Transverse colon (tissue), 4 donors: Measurements from ENCODE around the gene MPDZ. TPM values are rescaled to one million over a fixed set of nuclear protein-coding genes. Genes with fewer than 3 reads are reported as not detected.

Source experiments
- DNase-seq: peaks from one replicate; pipeline ENCODE4 v3.0.0-alpha.2; 2019
- H3K27ac ChIP-seq, 4 donors: fragments of 200-600 bp; sonication (generic); 2 replicates each; pipeline ENCODE4 v1.5.1; 2016 to 2018; ENCODE audit warnings: inconsistent platforms in 4 of 4
- H3K27me3 ChIP-seq: fragments of 200-600 bp; sonication (generic); 2 replicates; pipeline ENCODE4 v1.5.1; 2017; ENCODE audit warnings: inconsistent platforms
- H3K36me3 ChIP-seq, 4 donors: fragments of 200-600 bp; sonication (generic); 2 replicates each; pipeline ENCODE4 v1.5.1; 2017 to 2019; ENCODE audit warnings: inconsistent platforms in 4 of 4
- H3K4me1 ChIP-seq, 4 donors: fragments of 200-600 bp; sonication (generic); 2 replicates each; pipeline ENCODE4 v1.5.1; 2017 to 2020; ENCODE audit warnings: inconsistent platforms in 4 of 4
- H3K4me3 ChIP-seq, 4 donors: fragments of 200-600 bp; sonication (generic); 1 replicate in 1 of 4; 2 replicates in 3 of 4; pipeline versions ENCODE4 v1.5.1 to v1.6.1; 2017 to 2019; ENCODE audit warnings: inconsistent platforms in 4 of 4
- H3K9me3 ChIP-seq, 2 donors: fragments of 200-600 bp; sonication (generic); 2 replicates each; pipeline ENCODE4 v1.5.1; 2017 to 2019; ENCODE audit warnings: inconsistent platforms in 2 of 2
- CTCF ChIP-seq, 5 experiments: fragments of 200-600 bp in 3 of 5; fragments of 450-650 bp in 2 of 5; sonication (generic) in 3 of 5; IDR thresholded peaks; 1 replicate in 2 of 5; 2 replicates in 3 of 5; pipeline ENCODE4 v1.5.1; 2016 to 2017; ENCODE audit warnings: antibody characterized with exemption in 5 of 5, inconsistent platforms in 3 of 5, mild to moderate bottlenecking in 2 of 5, moderate library complexity in 1 of 5
- EP300 ChIP-seq: sonication (generic); formaldehyde crosslinking; IDR thresholded peaks from one replicate; pipeline ENCODE4 v1.6.1; 2017; ENCODE audit warnings: antibody characterized with exemption, low read depth
- POLR2A ChIP-seq: fragments of 450-650 bp; IDR thresholded peaks from one replicate; pipeline ENCODE4 v1.6.1; 2016; ENCODE audit warnings: antibody characterized with exemption, mild to moderate bottlenecking, moderate library complexity
- POLR2AphosphoS5 ChIP-seq, 3 donors: sonication (generic); formaldehyde crosslinking; IDR thresholded peaks; one replicate each; pipeline ENCODE4 v1.6.1; 2016; ENCODE audit warnings: antibody characterized with exemption in 3 of 3
- WGBS, 2 donors: methylation state at CpG; one replicate each; pipeline ENCODE4 v1.1.5; 2018; ENCODE audit warnings: low coverage in 1 of 2; 5-methylcytosine and 5-hydroxymethylcytosine counted together
- in situ Hi-C, 4 donors: fragments of 200-750 bp; cut with MboI; loops; one replicate each; pipeline versions ENCODE4 v1.15.0 to v1.15.1; 2017; ENCODE audit warnings: low sequenced_read_pairs in 3 of 4, low pct_ligation_motif_present in 1 of 4, low pct_unique_long_range_greater_than_20kb in 1 of 4
- intact Hi-C: fragments of 100-400 bp; cut with DNase I; formaldehyde crosslinking; loops from one replicate; pipeline ENCODE4 v1.15.1; 2023; ENCODE audit warnings: low total_unique reads
- total RNA-seq, 4 donors: library from RNA; depleted of rRNA; stranded (reverse); fragments of >200 nt; gene quantifications; one replicate each; pipeline ENCODE4 v1.1.0, GENCODE V29; 2016

Gene MPDZ
- total RNA-seq, 4 donors from 2014 or later, result 9.7 to 62.1 (median 14.5) TPM

DNA sequence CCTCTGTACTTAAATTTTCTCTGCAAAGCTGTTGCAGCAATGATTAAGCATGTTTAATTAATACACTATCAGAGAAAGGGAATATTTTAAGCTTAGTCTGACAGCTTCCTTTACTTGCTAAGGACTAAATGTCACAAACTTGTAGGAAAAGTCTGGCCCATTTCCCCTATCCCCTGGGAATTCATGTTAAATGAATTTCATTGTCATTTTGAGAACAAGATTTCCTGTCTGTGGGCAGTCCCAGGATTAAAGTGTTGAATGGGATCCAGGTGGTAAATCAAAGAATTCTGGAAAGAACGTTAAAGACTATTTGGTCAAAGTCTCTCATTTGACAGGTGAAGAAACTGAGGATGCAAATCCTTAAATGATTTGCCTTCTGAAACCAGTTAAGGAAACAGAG lies 214.8 kb downstream of the MPDZ start:
- H3K27me3 ChIP-seq, result no peaks in the 10 kb centered on the region
- H3K4me1 ChIP-seq, result no peaks in the 10 kb centered on the region
- no peaks in the 10 kb centered on the region for H3K36me3 ChIP-seq
- H3K4me3 ChIP-seq, result no peak overlapping the region
- in situ Hi-C loops (no loop called here), intact Hi-C loops (no loop called here)
- no peak overlapping the region for H3K27ac ChIP-seq
- TF ChIP-seq POLR2AphosphoS5 (IDR thresholded peaks at IDR 0.05) (no peak), CTCF (IDR thresholded peaks at IDR 0.05) (no peak), POLR2A (no peak), EP300 (no peak)
- WGBS, 2 donors, result 29 to 35% methylated on average over 1 of the region's 1 CpG
- no peak for DNase-seq
- no peaks in the 10 kb centered on the region for H3K9me3 ChIP-seq

GRCh38 chr9:13063880-13064459 lies 215.5 kb downstream of the MPDZ start:
- no peaks in the 10 kb centered on the region for H3K9me3 ChIP-seq
- in situ Hi-C loops (no loop called here), intact Hi-C loops (no loop called here)
- DNase-seq, result no peak
- TF ChIP-seq POLR2AphosphoS5 (IDR thresholded peaks at IDR 0.05) (no peak), EP300 (no peak), CTCF (IDR thresholded peaks at IDR 0.05) (no peak), POLR2A (no peak)
- H3K27me3 ChIP-seq, result no peaks in the 10 kb centered on the region
- no peak overlapping the region for H3K4me3 ChIP-seq
- no peaks in the 10 kb centered on the region for H3K36me3 ChIP-seq
- no peak overlapping the region for H3K27ac ChIP-seq
- no peaks in the 10 kb centered on the region for H3K4me1 ChIP-seq

DNA sequence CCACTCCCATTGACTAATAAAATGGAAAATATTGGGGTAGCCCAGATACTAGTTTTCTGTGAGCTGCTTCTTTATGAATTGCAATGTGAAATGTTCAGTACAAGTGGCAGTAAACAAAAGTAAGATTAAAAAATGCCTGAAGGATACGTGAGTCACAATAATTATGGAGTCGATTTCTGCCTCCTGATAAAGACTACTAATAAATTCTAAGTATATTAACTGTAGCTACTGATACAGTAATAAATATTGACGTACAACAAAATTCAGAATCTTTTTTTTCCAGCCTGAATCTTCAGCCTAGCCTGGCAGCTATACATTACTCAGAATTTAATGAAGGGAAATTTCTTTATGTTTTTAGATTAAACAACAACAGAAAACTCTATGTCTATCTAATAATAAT lies 218.1 kb downstream of the MPDZ start:
- no peak overlapping the region for H3K4me3 ChIP-seq
- no peaks in the 10 kb centered on the region for H3K27me3 ChIP-seq
- intact Hi-C loops, result no loop called here
- TF ChIP-seq POLR2A (no peak), POLR2AphosphoS5 (IDR thresholded peaks at IDR 0.05) (no peak), EP300 (no peak), CTCF (IDR thresholded peaks at IDR 0.05) (no peak)
- H3K9me3 ChIP-seq, result no peaks in the 10 kb centered on the region
- WGBS, 2 donors, result 74 to 83% methylated on average over 3 of the region's 3 CpGs
- H3K4me1 ChIP-seq, result no peaks in the 10 kb centered on the region
- H3K36me3 ChIP-seq, result no peaks in the 10 kb centered on the region
- DNase-seq, result no peak
- H3K27ac ChIP-seq, result no peak overlapping the region
- in situ Hi-C loops, result no loop called here
